Prostate gland (tissue), 2 donors: ENCODE measurements around the gene PDLIM7.

ENCODE experiments used
- POLR2A ChIP-seq: fragments of 450-650 bp; IDR thresholded peaks from one replicate; pipeline ENCODE4 v1.6.1; 2016; ENCODE audit warnings: antibody characterized with exemption, mild to moderate bottlenecking
- TF ChIP-seq, protein P1 (sequence below), 4 experiments: fragments of 200-600 bp in 2 of 4; fragments of 450-650 bp in 2 of 4; sonication (generic) in 2 of 4; IDR thresholded peaks; 1 replicate in 3 of 4; 2 replicates in 1 of 4; pipeline ENCODE4 v1.5.1; 2016 to 2019; ENCODE audit warnings: antibody characterized with exemption in 4 of 4, mild to moderate bottlenecking in 2 of 4, moderate library complexity in 2 of 4

DNA sequence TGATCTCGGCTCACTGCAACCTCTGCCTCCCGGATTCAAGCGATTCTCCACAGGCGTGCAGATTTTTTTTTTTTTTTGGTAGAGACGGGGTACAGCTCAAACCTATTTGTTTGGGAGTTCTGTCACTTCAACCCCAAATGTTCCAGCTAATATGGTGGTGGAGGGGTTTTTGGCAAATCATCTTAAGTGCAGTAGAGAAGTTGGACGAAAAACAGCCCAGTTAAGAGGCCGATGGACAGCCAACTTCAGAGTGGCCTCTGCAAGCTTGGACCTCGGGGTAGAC, 51.5 kb downstream of the PDLIM7 start:
- TF ChIP-seq, protein P1, sequence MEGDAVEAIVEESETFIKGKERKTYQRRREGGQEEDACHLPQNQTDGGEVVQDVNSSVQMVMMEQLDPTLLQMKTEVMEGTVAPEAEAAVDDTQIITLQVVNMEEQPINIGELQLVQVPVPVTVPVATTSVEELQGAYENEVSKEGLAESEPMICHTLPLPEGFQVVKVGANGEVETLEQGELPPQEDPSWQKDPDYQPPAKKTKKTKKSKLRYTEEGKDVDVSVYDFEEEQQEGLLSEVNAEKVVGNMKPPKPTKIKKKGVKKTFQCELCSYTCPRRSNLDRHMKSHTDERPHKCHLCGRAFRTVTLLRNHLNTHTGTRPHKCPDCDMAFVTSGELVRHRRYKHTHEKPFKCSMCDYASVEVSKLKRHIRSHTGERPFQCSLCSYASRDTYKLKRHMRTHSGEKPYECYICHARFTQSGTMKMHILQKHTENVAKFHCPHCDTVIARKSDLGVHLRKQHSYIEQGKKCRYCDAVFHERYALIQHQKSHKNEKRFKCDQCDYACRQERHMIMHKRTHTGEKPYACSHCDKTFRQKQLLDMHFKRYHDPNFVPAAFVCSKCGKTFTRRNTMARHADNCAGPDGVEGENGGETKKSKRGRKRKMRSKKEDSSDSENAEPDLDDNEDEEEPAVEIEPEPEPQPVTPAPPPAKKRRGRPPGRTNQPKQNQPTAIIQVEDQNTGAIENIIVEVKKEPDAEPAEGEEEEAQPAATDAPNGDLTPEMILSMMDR (IDR thresholded peaks at IDR 0.05): no peak
- TF ChIP-seq POLR2A: no peak
